Mucosa of gallbladder (tissue), 1 donor: Measurements from ENCODE around the gene IL22RA1. TPM values are rescaled to one million over a fixed set of nuclear protein-coding genes. Genes with fewer than 3 reads are reported as not detected.

Experiments
- DNase-seq: peaks from one replicate; pipeline ENCODE4 v3.0.0-alpha.2; 2020; ENCODE audit warnings: low spot score
- total RNA-seq: library from RNA; stranded (reverse); gene quantifications from one replicate; pipeline ENCODE4 v1.2.1, GENCODE V29; 2021
- donor health status: DM: no; HTN: no; CAD: no.

The IL22RA1 gene, protein sequence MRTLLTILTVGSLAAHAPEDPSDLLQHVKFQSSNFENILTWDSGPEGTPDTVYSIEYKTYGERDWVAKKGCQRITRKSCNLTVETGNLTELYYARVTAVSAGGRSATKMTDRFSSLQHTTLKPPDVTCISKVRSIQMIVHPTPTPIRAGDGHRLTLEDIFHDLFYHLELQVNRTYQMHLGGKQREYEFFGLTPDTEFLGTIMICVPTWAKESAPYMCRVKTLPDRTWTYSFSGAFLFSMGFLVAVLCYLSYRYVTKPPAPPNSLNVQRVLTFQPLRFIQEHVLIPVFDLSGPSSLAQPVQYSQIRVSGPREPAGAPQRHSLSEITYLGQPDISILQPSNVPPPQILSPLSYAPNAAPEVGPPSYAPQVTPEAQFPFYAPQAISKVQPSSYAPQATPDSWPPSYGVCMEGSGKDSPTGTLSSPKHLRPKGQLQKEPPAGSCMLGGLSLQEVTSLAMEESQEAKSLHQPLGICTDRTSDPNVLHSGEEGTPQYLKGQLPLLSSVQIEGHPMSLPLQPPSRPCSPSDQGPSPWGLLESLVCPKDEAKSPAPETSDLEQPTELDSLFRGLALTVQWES
- total RNA-seq: 11.6 TPM

DNA sequence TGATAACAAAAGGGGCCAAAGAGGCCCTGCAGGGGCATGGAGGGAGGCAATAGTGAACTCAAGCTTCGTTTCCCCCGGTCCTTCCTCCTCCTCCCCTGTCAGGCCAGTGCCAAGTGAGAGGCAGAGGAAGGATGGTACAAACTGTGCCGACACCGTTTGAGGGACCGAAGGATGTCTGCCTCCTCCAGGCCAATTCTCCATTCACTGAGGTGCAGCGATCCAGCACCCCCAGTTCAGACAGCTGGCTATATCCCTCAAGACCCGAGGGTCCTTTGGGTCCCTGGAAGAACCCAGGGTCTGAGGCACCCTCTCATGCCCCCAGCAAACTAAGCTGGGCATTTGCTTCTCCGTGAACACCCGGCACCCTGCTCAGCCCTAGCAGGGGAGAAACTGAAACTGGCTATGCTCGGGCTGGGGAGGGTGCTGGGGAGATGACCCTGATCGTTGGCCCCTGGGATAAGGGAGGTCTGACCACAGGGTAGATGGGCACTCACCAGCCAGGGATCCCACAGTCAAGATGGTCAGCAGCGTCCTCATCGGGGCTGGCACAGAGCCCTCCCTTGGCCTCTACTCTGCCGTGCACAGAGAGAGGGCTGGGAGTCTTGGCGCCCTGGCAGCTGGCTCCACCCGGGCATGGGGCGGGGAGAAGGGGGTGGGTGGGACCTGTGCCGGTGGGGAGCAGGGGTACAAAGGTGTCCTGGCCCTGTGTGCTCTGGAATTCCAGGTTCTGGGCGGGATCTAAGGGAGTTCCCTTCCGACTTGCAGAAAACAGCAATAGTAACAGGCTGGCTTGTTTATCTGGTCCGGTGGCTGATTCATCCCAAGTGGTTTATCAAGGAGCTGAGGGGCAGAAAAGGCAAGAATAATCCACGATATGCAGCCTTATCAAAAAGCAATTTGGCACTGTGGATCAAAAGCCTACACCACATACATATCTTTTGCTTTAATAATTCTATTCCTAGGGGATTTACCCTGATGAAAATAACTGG is at the start of gene IL22RA1:
IL22RA1 (minus strand) TSS at position 595 of the 989 bp plus-strand sequence; CDS start at position 537, 58 bp downstream.
- peak; percentile 76 for DNase-seq

DNA sequence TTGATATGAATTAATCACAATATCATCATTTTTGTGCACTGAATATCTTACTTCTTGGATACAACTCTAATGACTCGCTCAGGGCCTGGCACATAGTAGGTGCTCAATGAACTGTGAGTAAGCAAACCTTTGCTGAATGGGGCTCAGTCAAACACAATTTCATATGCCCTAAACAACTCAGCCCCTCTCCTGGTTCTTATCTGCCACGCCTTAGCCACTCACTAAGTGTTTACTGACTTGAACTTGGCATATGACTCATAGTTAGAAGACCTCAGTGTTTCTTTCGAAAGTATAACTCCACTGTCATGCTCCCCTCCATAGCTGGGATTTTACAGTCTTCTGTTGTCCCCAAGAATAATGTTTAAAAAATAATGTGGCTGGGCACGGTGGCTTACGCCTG is 48.9 kb upstream of the IL22RA1 start:
- no peak for DNase-seq

DNA sequence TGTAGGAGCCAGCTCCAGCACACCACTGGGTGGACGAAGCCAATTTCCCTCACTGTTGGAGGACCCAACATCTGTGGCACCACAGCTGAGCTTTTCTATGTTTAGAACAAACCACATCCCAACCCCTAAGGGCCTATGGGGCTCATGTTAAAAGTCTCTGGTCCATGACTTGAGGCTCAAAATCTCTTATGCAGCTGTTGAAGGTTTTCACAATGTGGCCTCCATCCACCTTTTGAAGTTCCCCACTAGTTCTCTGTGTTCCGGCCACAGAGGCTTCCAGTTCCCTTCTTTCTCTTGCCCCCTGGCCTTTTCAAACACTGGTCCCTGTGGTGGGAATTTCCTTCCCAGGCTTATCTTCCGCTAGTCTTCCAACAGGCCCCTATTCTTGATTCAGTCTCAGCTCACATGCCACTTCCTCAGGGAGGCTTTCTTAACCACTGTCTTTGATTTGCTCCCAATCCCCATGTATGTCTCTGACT is 48.1 kb upstream of the IL22RA1 start:
- DNase-seq: no peak

DNA sequence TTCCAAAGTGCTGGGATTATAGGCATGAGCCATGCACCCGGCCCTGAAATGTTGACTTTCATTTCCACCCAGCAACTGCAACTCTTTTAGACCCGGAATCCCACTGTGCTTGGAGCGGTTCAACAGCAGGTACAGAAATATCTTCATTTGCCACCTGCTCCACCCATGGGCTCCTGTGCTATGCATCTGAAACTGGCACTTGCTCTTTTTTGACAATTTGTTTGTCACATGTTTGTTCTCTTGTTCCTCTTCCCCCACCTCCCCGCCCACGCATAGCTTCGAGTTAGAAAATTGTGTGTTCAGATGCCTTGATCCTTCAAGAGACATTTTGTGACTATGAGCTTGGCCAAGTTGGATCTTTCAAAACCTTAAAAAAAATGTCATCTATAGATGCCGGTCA is 46.6 kb upstream of the IL22RA1 start:
- DNase-seq: no peak

GRCh38 chr1:24186993-24187790 is 44.3 kb upstream of the IL22RA1 start, which contains the start of gene IFNLR1:
Gene IFNLR1, minus strand, starts transcription at chr1:24187289. Its CDS starts 41 bp downstream, at chr1:24187248.
- peak; percentile 79 for DNase-seq

DNA sequence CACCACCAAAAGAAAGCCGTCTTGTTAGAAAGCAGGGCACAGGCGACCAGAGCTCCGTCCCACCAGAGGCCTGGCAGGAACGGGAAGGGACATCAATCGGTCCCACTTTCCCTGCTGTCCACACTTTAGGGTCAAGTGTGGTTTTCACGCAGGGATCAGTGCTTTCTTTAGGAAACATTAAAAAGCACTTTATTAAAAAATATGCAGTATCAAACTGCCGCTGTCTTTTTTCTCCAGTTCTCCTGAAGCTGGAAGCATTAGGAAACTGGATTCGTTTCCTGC is 43.7 kb upstream of the IL22RA1 start:
- DNase-seq: no peak

DNA sequence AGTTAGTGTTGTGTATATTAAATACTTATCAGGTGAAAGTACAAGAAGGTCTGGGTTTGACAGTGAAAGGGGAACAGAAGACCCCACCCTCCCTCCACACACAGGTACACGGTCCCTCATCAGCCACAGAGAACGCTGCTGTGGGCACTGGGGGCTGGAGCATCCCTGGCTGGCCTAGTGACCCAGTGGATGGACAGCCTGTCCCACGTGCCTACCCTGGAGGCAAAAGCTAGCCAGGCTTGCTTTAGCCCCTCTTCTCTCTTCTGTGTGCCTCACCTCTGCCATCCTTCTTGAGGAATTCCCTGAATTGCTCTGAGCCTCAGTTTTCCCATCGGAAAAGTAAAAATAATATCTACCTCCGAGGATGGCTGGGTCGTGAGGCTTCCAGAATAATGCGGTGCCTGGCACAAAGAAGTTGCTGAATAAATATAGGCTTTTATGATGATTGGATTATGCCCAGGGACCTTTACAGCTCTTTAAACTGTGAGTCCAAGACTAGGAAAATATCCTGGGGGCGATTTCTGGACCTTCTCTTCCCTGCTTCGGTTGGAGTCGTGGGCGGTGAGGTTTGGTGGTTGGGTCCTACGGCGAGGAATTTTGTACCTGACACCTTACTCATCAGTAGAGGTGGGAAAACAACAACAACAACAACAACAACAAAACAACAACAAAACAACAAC is 43.2 kb upstream of the IL22RA1 start:
- no peak for DNase-seq

DNA sequence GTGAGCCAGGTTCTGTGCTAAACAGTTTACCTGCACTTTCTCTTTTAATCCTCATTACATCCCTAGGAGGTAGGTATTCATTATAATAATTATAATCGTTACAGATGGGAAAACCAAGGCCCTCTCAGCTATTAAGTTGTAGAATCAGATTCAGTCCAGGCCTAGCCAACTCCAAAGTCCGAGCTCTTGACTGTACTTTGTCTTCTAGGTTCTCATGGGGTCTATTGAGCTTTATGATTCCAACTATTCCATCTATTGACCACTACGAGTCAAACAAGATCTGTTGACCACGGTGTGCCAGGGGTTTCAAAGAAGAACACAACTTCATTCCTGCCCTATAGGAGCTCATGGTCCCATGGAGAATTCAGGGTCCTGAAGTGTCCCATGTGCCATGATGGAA is 42.1 kb upstream of the IL22RA1 start:
- no peak for DNase-seq

- DNase-seq: no peak
Measured at GRCh38 chr1:24182061-24182460, 39.1 kb upstream of the IL22RA1 start.

DNA sequence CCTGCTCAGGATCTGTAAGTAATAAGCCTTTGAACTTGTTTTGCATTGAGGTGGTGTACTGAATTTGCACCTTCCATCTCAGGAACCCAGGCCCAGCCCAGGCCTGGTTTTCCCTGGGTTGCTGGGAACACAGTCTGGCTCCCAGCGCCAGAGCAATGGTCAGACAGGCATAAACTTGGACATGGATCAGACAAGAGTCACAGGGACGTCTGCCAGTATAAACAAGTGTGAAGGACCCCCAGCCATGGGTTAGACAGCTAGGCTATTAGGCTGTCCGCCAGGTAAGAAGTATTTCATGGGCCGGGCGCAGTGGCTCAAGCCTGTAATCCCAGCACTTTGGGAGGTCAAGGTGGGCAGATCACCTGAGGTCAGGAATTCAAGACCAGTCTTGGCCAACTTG is 38.7 kb upstream of the IL22RA1 start:
- no peak for DNase-seq

DNA sequence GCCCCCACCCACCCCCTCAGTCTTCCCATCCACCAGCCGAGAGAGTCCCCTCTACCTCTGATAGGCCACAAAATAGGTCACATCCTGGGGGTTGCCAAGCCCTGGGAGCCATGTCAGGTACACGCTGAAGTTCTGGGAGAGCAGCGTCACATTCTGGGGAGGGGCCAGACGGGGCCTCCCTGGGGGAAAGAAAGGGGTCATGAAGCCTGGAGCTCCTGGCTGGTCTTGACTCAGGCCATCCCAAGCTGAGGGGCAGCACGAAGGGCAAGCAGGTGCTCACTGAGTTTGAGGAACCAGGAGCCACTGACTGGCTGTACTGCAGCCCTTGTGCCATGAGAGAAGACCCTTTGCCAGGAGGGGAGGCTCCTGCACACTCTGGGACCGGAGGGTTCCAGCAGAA is 37.7 kb upstream of the IL22RA1 start:
- DNase-seq: no peak

GRCh38 chr1:24179251-24179840 is 36.4 kb upstream of the IL22RA1 start:
- DNase-seq: no peak

DNA sequence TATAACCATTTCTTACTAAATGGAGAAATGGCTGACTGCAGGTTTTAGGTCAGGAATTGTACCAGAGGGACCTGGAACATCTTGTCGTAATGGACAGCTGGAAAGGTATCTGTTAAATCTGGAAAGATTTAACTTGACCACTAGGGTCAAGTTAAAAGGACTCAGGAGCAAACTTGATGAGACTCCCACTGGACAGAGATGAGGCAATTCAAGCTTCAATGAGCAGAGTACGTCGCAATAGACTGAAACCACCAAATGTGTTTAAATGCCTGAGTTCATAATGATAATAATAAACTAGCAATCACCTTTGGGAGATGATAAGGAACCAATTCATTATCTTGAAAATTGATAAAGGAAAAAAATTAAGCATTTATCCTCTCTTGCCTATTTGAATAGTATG is 35.5 kb upstream of the IL22RA1 start:
- no peak for DNase-seq

- DNase-seq: no peak
Measured at GRCh38 chr1:24177161-24177560, 34.2 kb upstream of the IL22RA1 start.

GRCh38 chr1:24175033-24175755 is 32.3 kb upstream of the IL22RA1 start:
- no peak for DNase-seq

GRCh38 chr1:24173638-24174575 is 31.0 kb upstream of the IL22RA1 start:
- DNase-seq: no peak

GRCh38 chr1:24172598-24172997 is 29.7 kb upstream of the IL22RA1 start:
- no peak for DNase-seq

GRCh38 chr1:24169286-24169685 is 26.3 kb upstream of the IL22RA1 start:
- DNase-seq: no peak

GRCh38 chr1:24168245-24168644 is 25.3 kb upstream of the IL22RA1 start:
- no peak for DNase-seq
